GM23248 (cell line): Measurements from ENCODE around the gene SDC3. TPM values are rescaled to one million over a fixed set of nuclear protein-coding genes. Genes with fewer than 3 reads are reported as not detected.
A peak's percentile ranks its signal among the peaks of the same experiment; 100 is the strongest.
"Not testable (repeated sequence)": the region's sequence is repeated elsewhere in the genome, so short reads cannot be mapped to it uniquely, and the experiment has no call there.

ENCODE experiments used
- DNase-seq: peaks from one replicate; pipeline ENCODE4 v3.0.0-alpha.2; 2015
- H2AFZ ChIP-seq: fragments of 200-600 bp; sonication (generic); 2 replicates; pipeline ENCODE4 v1.6.1; 2016; ENCODE audit warnings: antibody characterized with exemption
- H3F3A ChIP-seq: fragments of 200-600 bp; sonication (generic); 2 replicates; pipeline ENCODE4 v1.6.1; 2016; ENCODE audit warnings: mild to moderate bottlenecking, antibody characterized with exemption, mixed run types; ENCODE audit not compliant: insufficient read depth
- H3K27ac ChIP-seq: fragments of 200-600 bp; sonication (generic); 2 replicates; pipeline ENCODE4 v1.5.1; 2016; ENCODE audit warnings: mild to moderate bottlenecking
- H3K27me3 ChIP-seq: fragments of 200-600 bp; sonication (generic); replicated peaks from 2 replicates; pipeline ENCODE4 v1.6.1; 2016; ENCODE audit warnings: mild to moderate bottlenecking; ENCODE audit not compliant: insufficient read depth
- H3K36me3 ChIP-seq: fragments of 200-600 bp; sonication (generic); 2 replicates; pipeline ENCODE4 v1.6.1; 2016; ENCODE audit warnings: low read depth, mild to moderate bottlenecking
- H3K4me1 ChIP-seq: fragments of 200-600 bp; sonication (generic); 2 replicates; pipeline ENCODE4 v1.6.1; 2016; ENCODE audit warnings: mild to moderate bottlenecking; ENCODE audit not compliant: insufficient read depth
- H3K4me2 ChIP-seq: fragments of 200-600 bp; sonication (generic); one replicate; pipeline ENCODE4 v1.6.1; 2016; ENCODE audit warnings: mild to moderate bottlenecking; ENCODE audit not compliant: unreplicated experiment
- H3K4me3 ChIP-seq: fragments of 200-600 bp; sonication (generic); 2 replicates; pipeline ENCODE4 v1.5.1; 2016; ENCODE audit warnings: mild to moderate bottlenecking
- H3K79me2 ChIP-seq: fragments of 200-600 bp; sonication (generic); 2 replicates; pipeline ENCODE4 v1.6.1; 2016; ENCODE audit warnings: mild to moderate bottlenecking; ENCODE audit not compliant: insufficient read depth
- H3K9ac ChIP-seq: fragments of 200-600 bp; sonication (generic); 2 replicates; pipeline ENCODE4 v1.6.1; 2016; ENCODE audit warnings: mild to moderate bottlenecking
- H3K9me2 ChIP-seq: fragments of 200-600 bp; sonication (generic); 2 replicates; pipeline ENCODE4 v1.6.1; 2016; ENCODE audit warnings: mixed run types, mild to moderate bottlenecking, moderate library complexity; ENCODE audit not compliant: insufficient read depth
- H3K9me3 ChIP-seq: fragments of 200-600 bp; sonication (generic); one replicate; pipeline ENCODE4 v1.6.1; 2017; ENCODE audit warnings: low read depth
- H4K20me1 ChIP-seq: fragments of 200-600 bp; sonication (generic); 2 replicates; pipeline ENCODE4 v1.6.0; 2016; ENCODE audit not compliant: insufficient read depth
- EZH2 ChIP-seq: fragments of 200-600 bp; sonication (generic); IDR thresholded peaks from 2 replicates; pipeline ENCODE4 v1.6.1; 2018; ENCODE audit warnings: antibody characterized with exemption, mild to moderate bottlenecking; ENCODE audit not compliant: insufficient read depth, poor library complexity, severe bottlenecking
- EZH2phosphoT487 ChIP-seq: fragments of 200-600 bp; sonication (generic); IDR thresholded peaks from 2 replicates; pipeline ENCODE4 v1.6.1; 2018; ENCODE audit warnings: antibody characterized with exemption, moderate library complexity, mild to moderate bottlenecking, low read depth; ENCODE audit not compliant: insufficient read depth
- WGBS, 2 experiments: methylation state at CpG; one replicate each; pipeline ENCODE4 v1.1.6; 2015 to 2017; ENCODE audit warnings: low lambda C conversion rate in 2 of 2, low coverage in 1 of 2; ENCODE audit errors: missing lambda C conversion rate in 2 of 2; 5-methylcytosine and 5-hydroxymethylcytosine counted together
- in situ Hi-C: fragments of 300-500 bp; cut with MboI; formaldehyde crosslinking; loops from 2 replicates; pipeline ENCODE4 v1.15.0; 2020
- polyA plus RNA-seq: library from polyadenylated mRNA; unstranded; fragments of >200 nt; fragmentation: Nextera tagmentation; extraction: Ambion mirVana; gene quantifications from 2 replicates; pipeline ENCODE4 v1.2.1, GENCODE V29; 2016
- total RNA-seq: library from RNA; depleted of rRNA; stranded (reverse); fragments of >200 nt; shearing (Covaris generic); gene quantifications from 2 replicates; pipeline ENCODE4 v1.2.3, GENCODE V29; 2014

The SDC3 gene
- total and polyA plus RNA-seq, 2 experiments from 2014 or later: 6.9 to 39.7 TPM

- no peak overlapping the region for H3K27ac ChIP-seq
- peaks cover 41% of the 10 kb centered on the region for H3K36me3 ChIP-seq
- in situ Hi-C loops: no loop called here
- H3K4me1 ChIP-seq: peaks cover 12% of the 10 kb centered on the region
- no peaks in the 10 kb centered on the region for H3K9me3 ChIP-seq
- no peak for TF ChIP-seq EZH2phosphoT487
- no peak for TF ChIP-seq EZH2
- H2AFZ ChIP-seq: no peak overlapping the region
- H3K79me2 ChIP-seq: peaks cover 49% of the 10 kb centered on the region
- H3K9ac ChIP-seq: no peak overlapping the region
- H3F3A ChIP-seq: peaks cover 23% of the 10 kb centered on the region
- H3K4me3 ChIP-seq: no peak overlapping the region
- DNase-seq: peak; percentile 10
- H3K4me2 ChIP-seq: no peak overlapping the region
- WGBS, 2 experiments: 96% methylated on average over 20 of the region's 20 CpGs
- H4K20me1 ChIP-seq: no peaks in the 10 kb centered on the region
- H3K9me2 ChIP-seq: no peaks in the 10 kb centered on the region
- H3K27me3 ChIP-seq: no peaks in the 10 kb centered on the region
These were observed 28.1 kb upstream of the SDC3 start for GRCh38 chr1:30936541-30937171.

DNA sequence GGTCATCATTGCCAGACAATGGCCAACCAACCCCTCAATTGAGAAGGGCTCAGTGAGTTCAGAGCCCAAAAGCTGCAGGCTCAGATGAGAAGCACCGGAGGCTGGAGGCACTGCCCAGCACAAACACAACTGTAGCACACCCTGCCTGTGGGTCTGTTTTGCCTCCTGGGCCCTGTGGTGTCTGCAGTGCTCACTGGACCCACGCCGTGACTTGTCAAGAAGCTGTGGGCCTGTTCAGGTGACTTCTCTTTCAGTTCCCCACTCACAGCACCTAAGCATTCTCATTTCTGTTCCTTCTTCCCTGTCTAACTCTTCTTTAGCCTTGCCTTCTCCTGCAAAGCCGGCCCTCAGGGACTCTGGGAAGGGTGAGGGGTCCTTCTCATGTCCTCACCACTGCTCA, 27.2 kb upstream of the SDC3 start:
- H3K36me3 ChIP-seq: peaks cover 36% of the 10 kb centered on the region
- H2AFZ ChIP-seq, H4K20me1 ChIP-seq, H3K27ac ChIP-seq, H3K9me2 ChIP-seq, H3K27me3 ChIP-seq, in situ Hi-C loops, DNase-seq, H3K9ac ChIP-seq, H3K4me2 ChIP-seq, H3K4me3 ChIP-seq, H3K9me3 ChIP-seq: not testable (repeated sequence)
- H3K79me2 ChIP-seq: peaks cover 40% of the 10 kb centered on the region
- peaks cover 12% of the 10 kb centered on the region for H3K4me1 ChIP-seq
- no CpG with 5 or more reads among the region's 4 CpGs for WGBS, 2 experiments
- peaks cover 32% of the 10 kb centered on the region for H3F3A ChIP-seq

DNA sequence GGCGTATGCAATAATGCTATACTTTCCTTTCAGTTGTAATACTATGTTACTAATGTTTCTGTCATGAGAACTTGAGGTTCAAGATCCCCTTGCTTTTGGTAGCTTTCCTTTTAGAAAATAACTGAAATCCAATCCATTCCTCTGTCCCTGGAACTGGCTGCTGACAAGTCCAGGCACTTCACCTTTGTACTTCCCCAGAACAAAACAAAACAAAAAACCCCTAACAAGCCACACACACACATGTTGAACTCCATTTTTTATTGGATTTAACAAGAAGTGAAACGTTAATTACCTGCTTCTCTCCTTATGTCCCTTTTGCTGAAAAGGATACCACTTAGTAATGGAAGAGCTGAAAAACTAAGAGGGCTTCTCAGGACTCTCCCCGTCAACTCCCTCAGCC, 26.1 kb upstream of the SDC3 start:
- H3K9ac ChIP-seq: no peak overlapping the region
- peaks cover 30% of the 10 kb centered on the region; the same call in 1 of the 2 replicates for H3K79me2 ChIP-seq
- no peak overlapping the region for H3K4me2 ChIP-seq
- no peak overlapping the region for H3K27ac ChIP-seq
- in situ Hi-C loops: no loop called here
- TF ChIP-seq EZH2phosphoT487 (no peak), EZH2 (no peak)
- 70 to 74% methylated on average over 3 of the region's 3 CpGs for WGBS, 2 experiments
- H3K9me3 ChIP-seq: no peaks in the 10 kb centered on the region
- peaks cover 12% of the 10 kb centered on the region for H3K4me1 ChIP-seq
- H4K20me1 ChIP-seq: no peaks in the 10 kb centered on the region
- H3F3A ChIP-seq: peaks cover 39% of the 10 kb centered on the region
- no peaks in the 10 kb centered on the region for H3K27me3 ChIP-seq
- no peak overlapping the region for H2AFZ ChIP-seq
- no peaks in the 10 kb centered on the region for H3K9me2 ChIP-seq
- H3K36me3 ChIP-seq: peaks cover 25% of the 10 kb centered on the region
- no peak for DNase-seq
- H3K4me3 ChIP-seq: no peak overlapping the region

DNA sequence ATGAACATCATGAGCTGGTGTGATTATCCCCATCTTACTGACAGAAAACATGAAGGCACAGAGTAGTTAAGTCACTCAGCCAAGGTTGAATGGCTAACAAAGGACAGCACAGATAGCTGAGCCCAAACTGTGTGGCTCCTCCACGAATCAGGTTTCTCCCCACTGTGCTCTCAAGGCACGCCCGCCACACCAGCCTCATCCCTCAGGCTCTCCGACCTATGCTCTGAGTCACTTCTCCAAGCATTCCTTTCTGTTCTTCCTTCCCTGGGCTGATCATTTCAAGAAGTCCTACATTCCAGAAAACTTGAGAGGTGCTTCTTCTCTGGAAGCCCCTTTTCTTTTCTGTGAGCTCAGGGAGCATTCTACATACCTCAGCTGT, 25.3 kb upstream of the SDC3 start:
- no peak overlapping the region for H2AFZ ChIP-seq
- H3K9ac ChIP-seq: 0 out of 2 replicates have a peak overlapping the region, but pooled peaks have one; percentile 9
- H3K79me2 ChIP-seq: peaks cover 22% of the 10 kb centered on the region; the same call in 1 of the 2 replicates
- in situ Hi-C loops: no loop called here
- DNase-seq: peak; percentile 76
- TF ChIP-seq EZH2: no peak
- TF ChIP-seq EZH2phosphoT487: no peak
- H3K27me3 ChIP-seq: no peaks in the 10 kb centered on the region
- no peaks in the 10 kb centered on the region for H3K9me3 ChIP-seq
- peaks cover 39% of the 10 kb centered on the region for H3F3A ChIP-seq
- 57 to 58% methylated on average over 4 of the region's 4 CpGs for WGBS, 2 experiments
- H3K27ac ChIP-seq: peak overlapping the region; percentile 33
- no peak overlapping the region for H3K4me3 ChIP-seq
- H3K36me3 ChIP-seq: peaks cover 19% of the 10 kb centered on the region
- H3K4me2 ChIP-seq: no peak overlapping the region
- H4K20me1 ChIP-seq: no peaks in the 10 kb centered on the region
- H3K4me1 ChIP-seq: peaks cover 12% of the 10 kb centered on the region
- H3K9me2 ChIP-seq: no peaks in the 10 kb centered on the region

- no peaks in the 10 kb centered on the region for H3K9me2 ChIP-seq
- H3K4me1 ChIP-seq: peaks cover 12% of the 10 kb centered on the region
- 65 to 69% methylated on average over 6 of the region's 6 CpGs for WGBS, 2 experiments
- DNase-seq: peak; percentile 2
- TF ChIP-seq EZH2: no peak
- TF ChIP-seq EZH2phosphoT487: no peak
- in situ Hi-C loops: no loop called here
- no peaks in the 10 kb centered on the region for H3K27me3 ChIP-seq
- H4K20me1 ChIP-seq: no peaks in the 10 kb centered on the region
- no peak overlapping the region for H3K4me3 ChIP-seq
- no peaks in the 10 kb centered on the region for H3K9me3 ChIP-seq
- H3K79me2 ChIP-seq: peaks cover 11% of the 10 kb centered on the region; the same call in 1 of the 2 replicates
- peaks cover 19% of the 10 kb centered on the region for H3K36me3 ChIP-seq
- H2AFZ ChIP-seq: no peak overlapping the region
- H3F3A ChIP-seq: peaks cover 48% of the 10 kb centered on the region
- no peak overlapping the region for H3K27ac ChIP-seq
- H3K9ac ChIP-seq: no peak overlapping the region
- no peak overlapping the region for H3K4me2 ChIP-seq
These were observed 22.1 kb upstream of the SDC3 start for GRCh38 chr1:30930631-30931173.
